GM18507 (cell line): ENCODE data around the gene KRT83.

Experiments
- DNase-seq: peaks from one replicate; pipeline ENCODE4 v3.0.0; 2011; ENCODE audit warnings: low read depth; ENCODE audit not compliant: insufficient read length; ENCODE audit errors: extremely low spot score
- FAIRE-seq: peaks from 2 replicates; lab custom pipeline; 2011; peaks lifted over from hg19 to GRCh38; lab: Jason Lieb, UNC

The KRT83 gene

DNA sequence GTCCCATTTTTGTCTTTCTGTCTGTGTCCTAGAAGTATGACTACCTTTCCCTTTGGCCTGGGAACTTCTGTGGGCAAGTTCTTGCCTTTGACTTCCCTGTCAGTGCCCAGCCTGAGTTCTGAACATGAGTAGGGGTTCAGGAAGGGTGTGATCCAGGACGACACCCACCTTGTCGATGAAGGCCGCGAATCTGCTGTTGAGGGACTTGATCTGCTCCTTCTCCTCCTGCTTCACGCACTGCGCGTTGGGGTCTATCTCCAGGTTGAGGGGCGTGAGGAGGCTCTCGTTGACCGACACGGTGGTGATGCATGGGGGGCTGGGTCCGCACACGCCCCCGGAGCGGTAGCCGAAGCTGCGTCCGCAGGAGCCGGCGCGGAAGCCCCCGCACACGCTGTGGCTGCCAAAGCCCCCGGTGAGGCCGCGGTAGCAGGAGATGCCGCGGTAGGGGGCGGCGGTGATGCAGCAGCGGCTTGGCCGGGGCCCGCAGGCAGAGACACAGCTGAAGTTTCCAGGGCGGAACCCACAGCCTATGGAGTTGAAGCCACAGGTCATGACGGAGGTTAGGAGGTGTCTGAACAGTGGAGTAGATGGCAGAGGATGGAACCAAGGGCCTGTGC lies at the start of gene KRT83:
KRT83 (minus strand) TSS at position 615 of the 617 bp plus-strand sequence; CDS start at position 552, 63 bp downstream.
- FAIRE-seq = no peak
- DNase-seq = no peak

DNA sequence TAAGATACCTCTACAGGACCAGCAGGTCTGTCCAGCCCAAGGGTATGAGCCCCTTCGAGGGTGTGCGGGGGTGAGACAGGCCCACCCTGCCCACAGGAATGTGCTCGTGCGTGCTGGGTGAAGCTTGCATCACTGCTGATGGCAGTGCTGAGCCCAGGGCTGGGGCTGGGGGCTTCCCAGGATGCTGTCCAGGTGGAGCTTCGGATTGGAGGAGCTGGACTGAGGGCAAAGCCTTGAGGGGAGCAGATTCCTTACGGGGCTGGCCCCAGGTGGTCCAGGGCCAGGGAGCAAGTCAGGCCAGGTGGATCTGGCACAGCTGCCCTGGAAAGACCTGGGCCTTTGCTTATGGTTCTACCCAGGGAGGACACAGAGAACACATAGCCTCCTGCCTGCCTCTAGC lies 48.6 kb upstream of the KRT83 start:
- FAIRE-seq = no peak
- no peak for DNase-seq

- no peak for FAIRE-seq
- no peak for DNase-seq
Measured at GRCh38 chr12:52369211-52369610, 48.0 kb upstream of the KRT83 start.

DNA sequence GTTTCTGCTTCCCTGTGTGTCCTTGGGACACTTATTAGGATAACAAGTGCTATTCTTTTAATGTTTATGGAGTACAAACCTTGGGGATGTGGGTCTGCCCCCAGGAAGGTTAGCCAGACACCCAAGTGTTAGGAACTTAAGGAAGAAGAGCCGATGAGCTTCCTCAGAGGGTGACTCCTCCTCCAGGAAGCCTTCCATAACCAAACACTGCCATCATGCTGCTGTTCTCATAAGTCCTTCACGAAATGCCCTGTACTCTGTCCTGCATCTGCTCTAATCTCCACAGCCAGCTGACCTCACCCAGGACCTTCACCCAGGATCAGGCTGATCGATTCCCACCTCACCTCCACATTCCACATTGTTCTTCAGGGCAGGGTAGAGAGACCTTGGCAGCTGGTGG lies 47.3 kb upstream of the KRT83 start:
- FAIRE-seq = no peak
- DNase-seq = no peak

- FAIRE-seq (no peak), DNase-seq (no peak)
Measured at GRCh38 chr12:52367876-52368275, 46.7 kb upstream of the KRT83 start.

DNA sequence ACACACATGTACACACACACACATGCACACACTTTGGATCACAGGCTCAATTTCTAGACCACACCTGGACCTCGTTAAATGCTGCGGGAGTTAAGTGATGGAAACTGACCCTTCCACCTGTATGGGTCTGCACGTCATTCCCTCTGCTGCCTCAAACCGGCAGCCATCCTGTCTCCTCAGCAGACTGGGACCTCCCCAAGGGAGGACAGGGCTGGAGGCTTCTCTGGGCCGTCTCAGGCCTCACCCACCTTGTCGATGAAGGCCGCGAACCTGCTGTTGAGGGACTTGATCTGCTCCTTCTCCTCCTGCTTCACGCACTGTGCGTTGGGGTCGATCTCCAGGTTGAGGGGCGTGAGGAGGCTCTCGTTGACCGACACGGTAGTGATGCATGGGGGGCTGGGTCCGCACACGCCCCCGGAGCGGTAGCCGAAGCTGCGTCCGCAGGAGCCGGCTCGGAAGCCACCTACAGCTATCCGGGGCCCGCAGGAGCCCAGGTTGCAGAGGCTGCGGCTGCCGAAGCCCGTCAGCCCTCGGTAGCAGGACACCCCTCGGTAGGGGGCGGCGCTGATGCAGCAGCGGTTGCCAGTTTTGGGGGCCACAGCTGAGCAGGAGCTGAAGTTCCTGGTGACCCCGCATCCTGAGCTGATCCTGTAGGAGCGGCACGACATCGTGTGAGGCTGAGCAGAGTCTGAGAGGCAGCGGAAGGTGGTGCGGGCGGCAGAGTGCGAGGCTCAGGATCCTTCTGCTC lies 45.7 kb upstream of the KRT83 start, which contains the start of gene KRT85:
KRT85 (minus strand) TSS at position 744 of the 748 bp plus-strand sequence; CDS start at position 668, 76 bp downstream.
- FAIRE-seq (no peak), DNase-seq (no peak)

DNA sequence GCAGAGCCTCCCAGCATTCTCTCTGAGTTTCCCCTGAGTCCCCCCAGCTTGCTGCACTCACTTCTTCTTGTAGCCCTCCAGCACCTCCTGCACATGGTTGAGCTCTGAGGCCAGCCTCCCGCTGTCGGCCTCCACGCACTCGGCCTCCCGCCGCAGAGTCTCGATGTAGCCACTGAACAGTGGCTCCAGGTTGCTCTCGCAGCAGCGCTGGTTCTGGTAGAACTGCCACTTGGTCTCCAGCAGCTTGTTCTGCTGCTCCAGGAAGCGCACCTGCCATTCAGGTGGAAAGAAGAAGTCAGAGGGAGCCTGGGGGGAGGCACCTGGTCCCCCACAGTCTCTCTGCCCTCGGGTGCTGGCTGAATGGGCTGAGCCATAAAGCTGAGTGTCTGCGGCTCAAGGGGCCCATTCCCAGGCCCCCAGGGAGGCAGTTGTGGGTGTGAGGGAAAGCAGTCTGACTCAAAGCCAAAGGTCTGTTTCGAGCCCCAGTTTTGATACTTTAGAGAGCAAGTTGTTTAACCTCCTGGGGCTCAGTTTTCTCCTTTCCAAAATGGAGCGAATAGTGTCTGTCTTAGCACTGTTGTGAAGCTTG lies 43.8 kb upstream of the KRT83 start:
- no peak for FAIRE-seq
- no peak for DNase-seq

DNA sequence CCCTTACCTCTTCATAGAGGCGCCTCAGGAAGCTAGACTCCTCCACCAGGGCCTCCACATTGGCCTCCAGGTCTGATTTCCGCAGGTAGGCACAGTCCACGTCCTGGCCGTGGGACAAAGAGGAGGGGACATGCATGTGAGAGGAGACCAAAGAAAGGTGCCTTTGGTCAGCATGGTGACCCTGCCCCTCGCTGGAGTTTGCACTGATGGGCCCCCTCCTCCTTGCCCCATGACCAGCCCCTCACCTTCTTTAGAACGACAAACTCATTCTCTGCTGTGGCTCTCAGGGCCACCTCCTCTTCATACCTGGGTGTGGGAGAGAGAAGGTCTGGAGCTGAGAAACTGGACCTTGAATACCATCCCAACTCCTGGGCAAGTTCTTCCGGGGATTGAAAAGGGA lies 42.9 kb upstream of the KRT83 start:
- FAIRE-seq = no peak
- no peak for DNase-seq

- DNase-seq (no peak), FAIRE-seq (no peak)
Measured at GRCh38 chr12:52363111-52363679, 42.0 kb upstream of the KRT83 start.

DNA sequence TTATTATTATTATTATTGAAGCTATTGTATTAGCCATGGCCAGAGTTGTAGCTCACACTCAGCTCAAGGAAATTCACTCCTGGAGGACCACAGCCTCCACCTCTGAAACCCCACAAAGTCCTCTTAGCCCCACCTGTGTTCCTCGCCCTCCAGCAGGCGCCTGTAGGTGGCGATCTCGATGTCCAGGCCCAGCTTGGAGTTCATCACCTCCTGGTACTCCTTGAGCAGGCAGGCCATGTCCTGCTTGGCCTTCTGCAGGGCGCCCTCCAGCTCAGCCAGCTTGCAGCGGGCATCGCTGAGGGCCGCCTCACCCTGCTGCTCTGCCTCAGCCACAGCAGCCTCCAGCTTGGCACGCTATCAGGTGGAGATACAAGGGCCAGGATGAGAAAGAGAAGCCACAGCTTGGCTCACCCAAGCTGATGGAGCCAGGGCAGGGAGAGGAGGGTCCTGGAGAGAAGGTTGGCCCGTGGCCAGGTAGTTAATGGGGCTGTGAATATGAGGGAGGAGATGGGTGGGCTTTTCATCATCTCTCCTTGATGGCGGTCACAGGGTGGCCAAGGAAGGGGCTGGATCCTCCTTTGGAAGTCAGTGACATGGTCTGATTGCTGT lies 41.0 kb upstream of the KRT83 start:
- peak; percentile 26 for FAIRE-seq

GRCh38 chr12:52361553-52361952 lies 40.4 kb upstream of the KRT83 start:
- no peak for FAIRE-seq
- no peak for DNase-seq

More for the DNA sequence above, 41.0 kb upstream of the KRT83 start:
- no peak for DNase-seq

GRCh38 chr12:52360663-52361271 lies 39.6 kb upstream of the KRT83 start:
- no peak for FAIRE-seq
- DNase-seq = no peak

DNA sequence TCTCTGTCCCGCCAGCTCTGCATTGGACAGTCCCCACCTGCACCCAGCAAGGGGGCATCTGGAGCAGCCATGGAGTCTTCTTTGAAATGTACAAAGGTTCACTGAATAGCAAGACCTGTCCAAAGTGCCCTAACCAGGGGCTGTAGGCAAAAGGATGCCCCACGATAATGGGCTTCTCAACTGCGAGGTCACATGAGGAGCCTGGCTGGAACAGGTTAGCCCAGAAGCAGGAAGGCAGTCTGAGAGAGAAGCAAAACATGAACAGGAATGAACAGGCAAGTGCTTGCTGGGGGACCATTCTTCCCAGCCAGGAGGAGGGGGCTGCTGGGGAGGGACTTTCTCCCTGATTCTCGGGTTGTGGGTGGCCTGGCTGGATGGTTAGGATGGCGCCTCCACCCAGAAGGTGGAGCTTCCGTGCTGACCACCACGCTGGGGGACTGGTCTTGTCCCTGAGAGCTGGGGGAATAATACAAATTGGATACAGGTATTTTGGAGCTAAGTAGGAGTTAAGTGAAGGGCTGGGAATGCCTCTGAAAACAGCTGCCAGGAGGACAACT lies 39.0 kb upstream of the KRT83 start:
- DNase-seq (no peak), FAIRE-seq (no peak)

GRCh38 chr12:52359621-52360061 lies 38.4 kb upstream of the KRT83 start:
- DNase-seq (no peak), FAIRE-seq (no peak)

GRCh38 chr12:52358575-52359350 lies 37.6 kb upstream of the KRT83 start:
- DNase-seq (peak; percentile 66), FAIRE-seq (peak; percentile 97)

- FAIRE-seq = no peak
Measured at GRCh38 chr12:52356762-52357580, 35.8 kb upstream of the KRT83 start.

GRCh38 chr12:52356031-52356761 lies 35.0 kb upstream of the KRT83 start:
- no peak for DNase-seq
- FAIRE-seq = no peak

More at GRCh38 chr12:52356762-52357580, 35.8 kb upstream of the KRT83 start:
- DNase-seq = no peak
